Mesothelial cell of epicardium (in vitro differentiated cells): ENCODE measurements around the gene IPO9. TPM values are rescaled to one million over a fixed set of nuclear protein-coding genes. Genes with fewer than 3 reads are reported as not detected.

Experiments used
- DNase-seq, 2 experiments: peaks; one replicate each; pipeline ENCODE4 v3.0.0; 2021; ENCODE audit warnings: low spot score in 2 of 2; ENCODE audit not compliant: unreplicated experiment in 2 of 2
- H3K27ac Mint-ChIP-seq: 2 replicates; pipeline ENCODE4 v1.8.0; 2021; ENCODE audit warnings: mixed read lengths
- H3K27me3 Mint-ChIP-seq: 2 replicates; pipeline ENCODE4 v1.8.0; 2021; ENCODE audit warnings: low read depth, mixed read lengths
- H3K36me3 Mint-ChIP-seq: 2 replicates; pipeline ENCODE4 v1.8.0; 2021; ENCODE audit warnings: mixed read lengths
- H3K4me1 Mint-ChIP-seq: 2 replicates; pipeline ENCODE4 v1.8.0; 2021; ENCODE audit warnings: mixed read lengths
- H3K4me3 Mint-ChIP-seq: 2 replicates; pipeline ENCODE4 v1.8.0; 2021; ENCODE audit warnings: mild to moderate bottlenecking, moderate library complexity, mixed read lengths
- H3K9me3 Mint-ChIP-seq: 2 replicates; pipeline ENCODE4 v1.8.0; 2021; ENCODE audit warnings: mixed read lengths
- total RNA-seq: library from RNA; stranded (reverse); gene quantifications from 3 replicates; pipeline ENCODE4 v1.2.1, GENCODE V29; 2021
- TF ChIP-seq, protein P1 (sequence below): fragments of 200-600 bp; sonication (generic); IDR thresholded peaks from one replicate; pipeline ENCODE4 v1.5.0; 2021; ENCODE audit warnings: antibody characterized with exemption; ENCODE audit not compliant: unreplicated experiment

IPO9 gene
- total RNA-seq, 1 donor from 2014 or later, result 87.8 TPM

DNA sequence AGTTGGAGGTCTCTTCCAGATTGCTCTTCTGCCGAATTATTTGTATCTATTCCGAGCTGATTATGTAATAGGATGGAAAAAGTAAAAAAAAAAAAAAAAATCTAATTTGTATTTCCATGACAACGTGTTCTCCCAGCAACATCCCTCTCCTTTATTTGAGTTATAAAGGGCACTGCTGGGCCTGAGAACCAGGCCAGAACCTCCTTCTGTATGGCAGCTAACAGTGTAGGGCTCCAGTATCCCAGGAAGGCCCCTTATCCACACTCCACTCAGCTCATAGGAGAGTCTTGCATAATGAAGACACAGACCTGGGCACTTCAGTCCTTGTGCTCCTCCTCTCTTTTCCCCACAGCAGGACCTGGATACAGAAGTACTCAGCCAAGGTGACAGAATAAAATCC lies 3.7 kb upstream of the IPO9 start:
- peak overlapping the region; percentile 9 for H3K27ac Mint-ChIP-seq
- no peaks in the 10 kb centered on the region for H3K9me3 Mint-ChIP-seq
- peaks cover 24% of the 10 kb centered on the region for H3K4me1 Mint-ChIP-seq
- H3K36me3 Mint-ChIP-seq, result peaks cover 33% of the 10 kb centered on the region
- TF ChIP-seq, protein P1, sequence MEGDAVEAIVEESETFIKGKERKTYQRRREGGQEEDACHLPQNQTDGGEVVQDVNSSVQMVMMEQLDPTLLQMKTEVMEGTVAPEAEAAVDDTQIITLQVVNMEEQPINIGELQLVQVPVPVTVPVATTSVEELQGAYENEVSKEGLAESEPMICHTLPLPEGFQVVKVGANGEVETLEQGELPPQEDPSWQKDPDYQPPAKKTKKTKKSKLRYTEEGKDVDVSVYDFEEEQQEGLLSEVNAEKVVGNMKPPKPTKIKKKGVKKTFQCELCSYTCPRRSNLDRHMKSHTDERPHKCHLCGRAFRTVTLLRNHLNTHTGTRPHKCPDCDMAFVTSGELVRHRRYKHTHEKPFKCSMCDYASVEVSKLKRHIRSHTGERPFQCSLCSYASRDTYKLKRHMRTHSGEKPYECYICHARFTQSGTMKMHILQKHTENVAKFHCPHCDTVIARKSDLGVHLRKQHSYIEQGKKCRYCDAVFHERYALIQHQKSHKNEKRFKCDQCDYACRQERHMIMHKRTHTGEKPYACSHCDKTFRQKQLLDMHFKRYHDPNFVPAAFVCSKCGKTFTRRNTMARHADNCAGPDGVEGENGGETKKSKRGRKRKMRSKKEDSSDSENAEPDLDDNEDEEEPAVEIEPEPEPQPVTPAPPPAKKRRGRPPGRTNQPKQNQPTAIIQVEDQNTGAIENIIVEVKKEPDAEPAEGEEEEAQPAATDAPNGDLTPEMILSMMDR, result no peak
- H3K4me3 Mint-ChIP-seq, result no peak overlapping the region
- no peaks in the 10 kb centered on the region for H3K27me3 Mint-ChIP-seq
- no peak for DNase-seq

DNA sequence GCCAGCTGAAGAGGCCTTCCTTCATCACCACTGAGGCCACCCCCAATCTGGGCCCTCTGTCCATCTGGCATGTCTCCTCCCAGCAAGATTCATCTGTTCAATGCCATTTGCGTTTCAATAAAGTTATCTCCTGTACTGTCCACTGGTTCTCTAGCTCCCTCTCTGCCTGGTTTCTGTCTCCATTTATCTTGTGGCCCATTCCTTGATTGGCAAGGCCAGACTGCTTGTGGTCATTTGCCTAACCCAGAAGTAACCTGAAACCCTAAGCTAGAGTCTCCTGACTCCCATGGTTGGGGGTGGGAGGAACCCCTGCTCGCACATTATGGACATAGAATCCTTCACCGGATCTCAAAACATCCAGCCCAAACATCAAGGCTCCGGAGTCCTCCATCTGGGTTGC lies 2.1 kb upstream of the IPO9 start:
- H3K9me3 Mint-ChIP-seq, result no peaks in the 10 kb centered on the region
- H3K4me1 Mint-ChIP-seq, result peaks cover 38% of the 10 kb centered on the region
- peak overlapping the region; percentile 49 for H3K27ac Mint-ChIP-seq
- no peaks in the 10 kb centered on the region for H3K27me3 Mint-ChIP-seq
- peaks cover 18% of the 10 kb centered on the region for H3K36me3 Mint-ChIP-seq
- H3K4me3 Mint-ChIP-seq, result no peak overlapping the region
- TF ChIP-seq, protein P1, result no peak
- no peak for DNase-seq

DNA sequence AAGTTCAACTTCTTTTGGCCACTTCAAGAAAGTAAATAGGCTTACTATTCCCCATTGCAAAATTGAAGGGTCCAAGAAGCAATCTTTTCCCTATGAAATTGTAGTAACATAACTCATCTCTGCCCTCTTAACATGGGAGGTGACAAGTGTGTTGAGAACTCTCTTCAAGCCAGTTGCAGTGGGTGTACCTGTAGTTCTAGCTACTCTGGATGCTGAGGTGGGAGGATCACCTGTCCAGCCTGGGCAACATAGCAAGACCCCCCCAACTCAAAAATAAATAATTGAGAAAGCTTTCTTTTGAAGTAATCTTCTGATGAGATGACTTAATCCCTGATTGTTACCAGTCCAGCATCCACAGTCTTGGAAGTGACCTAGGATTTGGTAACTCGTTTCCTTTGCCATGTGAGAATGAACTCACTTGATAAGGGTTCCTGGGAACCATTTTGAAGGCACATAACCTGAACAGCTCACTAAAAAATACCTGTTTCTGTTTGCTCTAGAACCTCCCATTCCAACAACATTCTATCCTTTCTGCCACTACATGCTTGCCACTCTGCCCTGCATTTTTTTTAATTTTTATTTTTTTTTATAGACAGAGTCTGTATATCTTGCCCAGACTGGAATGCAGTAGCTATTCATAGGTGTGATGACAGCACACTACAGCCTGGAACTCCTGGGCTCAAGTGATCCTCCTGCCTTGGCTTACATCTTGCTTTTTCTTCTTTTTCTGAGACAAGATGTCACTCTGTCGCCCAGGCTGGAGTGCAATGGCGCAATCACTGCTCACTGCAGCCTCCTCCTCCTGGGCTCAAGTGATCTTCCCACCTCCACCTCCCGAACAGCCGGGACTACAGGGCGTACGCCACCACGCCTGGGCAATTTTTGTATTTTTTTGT lies 1.4 kb upstream of the IPO9 start:
- H3K27me3 Mint-ChIP-seq, result no peaks in the 10 kb centered on the region
- peaks cover 40% of the 10 kb centered on the region for H3K4me1 Mint-ChIP-seq
- peak overlapping the region; percentile 49 for H3K27ac Mint-ChIP-seq
- H3K36me3 Mint-ChIP-seq, result peaks cover 14% of the 10 kb centered on the region
- H3K4me3 Mint-ChIP-seq, result peak overlapping the region; percentile 26
- TF ChIP-seq, protein P1, result no peak
- H3K9me3 Mint-ChIP-seq, result no peaks in the 10 kb centered on the region
- DNase-seq, result no peak

GRCh38 chr1:201828217-201828819 lies 639 bp upstream of the IPO9 start:
- no peak for DNase-seq
- Mint-ChIP-seq H3K9me3 (no peaks in the 10 kb centered on the region), H3K4me1 (peaks cover 43% of the 10 kb centered on the region), H3K27me3 (no peaks in the 10 kb centered on the region), H3K27ac (peak overlapping the region; percentile 32), H3K36me3 (peaks cover 7% of the 10 kb centered on the region), H3K4me3 (peak overlapping the region; percentile 96)
- TF ChIP-seq, protein P1, result no peak

- no peak for DNase-seq
- Mint-ChIP-seq H3K27ac (peak overlapping the region; percentile 1), H3K4me1 (peaks cover 46% of the 10 kb centered on the region), H3K4me3 (peak overlapping the region; percentile 96), H3K9me3 (no peaks in the 10 kb centered on the region), H3K27me3 (no peaks in the 10 kb centered on the region), H3K36me3 (peaks cover 2% of the 10 kb centered on the region)
- TF ChIP-seq, protein P1, result no peak
These were observed 2.4 kb downstream of the IPO9 start for GRCh38 chr1:201831371-201831770.
